Measurements from ENCODE around the gene EDAR. TPM values are rescaled to one million over a fixed set of nuclear protein-coding genes. Genes with fewer than 3 reads are reported as not detected.
A peak's percentile ranks its signal among the peaks of the same experiment; 100 is the strongest.

EDAR gene
- not detected for total RNA-seq
- not detected for polyA plus RNA-seq
- long read RNA-seq, donor 1: 0 reads
- long read RNA-seq, donor 2: 0 reads

GRCh38 chr2:108988796-108989713, at the start of gene EDAR:
Gene EDAR, minus strand, starts transcription at chr2:108989220. Its CDS starts 58,206 bp downstream, at chr2:108931014.
- Histone ChIP-seq H3K27ac (ENCODE audit: low read depth in 1 of 2, low read length in 2 of 2) (no peak within 1 kb of the TSS), H3K27me3 (ENCODE audit: control insufficient read depth in 1 of 2, insufficient read depth in 2 of 2, low read length in 1 of 2) (no peaks in the 10 kb centered on the region), H3K4me1 (ENCODE audit: control insufficient read depth in 1 of 2, insufficient read depth in 2 of 2, low read length in 2 of 2) (no peaks in the 10 kb centered on the region), H3K9me3 (ENCODE audit: control insufficient read depth, low read length) (no peaks in the 10 kb centered on the region), H3K36me3 (ENCODE audit: control insufficient read depth in 1 of 2, insufficient read depth in 2 of 2, low read length in 1 of 2) (no peaks in the 10 kb centered on the region), H3K4me3 (ENCODE audit: low read length in 2 of 2) (no peak within 1 kb of the TSS)
- intact Hi-C loops (cut with DNase I): no loop called here
- WGBS, 2 donors: 17 to 20% methylated on average over 20 of the region's 20 CpGs
- DNase-seq: no peak
- ATAC-seq (ENCODE audit: low FRiP score): peak; percentile 48

- no peak for DNase-seq
- ATAC-seq (ENCODE audit: low FRiP score): no peak
- no peaks in the 10 kb centered on the region for H3K27me3 ChIP-seq (ENCODE audit: control insufficient read depth in 1 of 2, insufficient read depth in 2 of 2, low read length in 1 of 2)
- H3K4me1 ChIP-seq (ENCODE audit: control insufficient read depth in 1 of 2, insufficient read depth in 2 of 2, low read length in 2 of 2): no peaks in the 10 kb centered on the region
- 97 to 99% methylated on average over 6 of the region's 6 CpGs for WGBS, 2 donors
- intact Hi-C loops (cut with DNase I): no loop called here
- H3K36me3 ChIP-seq (ENCODE audit: control insufficient read depth in 1 of 2, insufficient read depth in 2 of 2, low read length in 1 of 2): no peaks in the 10 kb centered on the region
- no peaks in the 10 kb centered on the region for H3K9me3 ChIP-seq (ENCODE audit: control insufficient read depth, low read length)
- H3K27ac ChIP-seq (ENCODE audit: low read depth in 1 of 2, low read length in 2 of 2): no peak overlapping the region
- H3K4me3 ChIP-seq (ENCODE audit: low read length in 2 of 2): no peak overlapping the region
Measured at GRCh38 chr2:109033171-109033570, 44.2 kb upstream of the EDAR start.

- ATAC-seq (ENCODE audit: low FRiP score) (no peak), DNase-seq (no peak)
- no peaks in the 10 kb centered on the region for H3K4me1 ChIP-seq (ENCODE audit: control insufficient read depth in 1 of 2, insufficient read depth in 2 of 2, low read length in 2 of 2)
- WGBS, 2 donors: 85 to 87% methylated on average over 9 of the region's 9 CpGs
- intact Hi-C loops (cut with DNase I): no loop called here
- H3K9me3 ChIP-seq (ENCODE audit: control insufficient read depth, low read length): no peaks in the 10 kb centered on the region
- no peak overlapping the region for H3K27ac ChIP-seq (ENCODE audit: low read depth in 1 of 2, low read length in 2 of 2)
- no peaks in the 10 kb centered on the region for H3K27me3 ChIP-seq (ENCODE audit: control insufficient read depth in 1 of 2, insufficient read depth in 2 of 2, low read length in 1 of 2)
- no peaks in the 10 kb centered on the region for H3K36me3 ChIP-seq (ENCODE audit: control insufficient read depth in 1 of 2, insufficient read depth in 2 of 2, low read length in 1 of 2)
- H3K4me3 ChIP-seq (ENCODE audit: low read length in 2 of 2): no peak overlapping the region
Measured at GRCh38 chr2:109032229-109032820, 43.3 kb upstream of the EDAR start.

- Histone ChIP-seq H3K27ac (ENCODE audit: low read depth in 1 of 2, low read length in 2 of 2) (no peak overlapping the region), H3K4me3 (ENCODE audit: low read length in 2 of 2) (peak overlapping the region; percentile 11 to 17), H3K4me1 (ENCODE audit: control insufficient read depth in 1 of 2, insufficient read depth in 2 of 2, low read length in 2 of 2) (no peaks in the 10 kb centered on the region), H3K36me3 (ENCODE audit: control insufficient read depth in 1 of 2, insufficient read depth in 2 of 2, low read length in 1 of 2) (no peaks in the 10 kb centered on the region), H3K9me3 (ENCODE audit: control insufficient read depth, low read length) (no peaks in the 10 kb centered on the region), H3K27me3 (ENCODE audit: control insufficient read depth in 1 of 2, insufficient read depth in 2 of 2, low read length in 1 of 2) (no peaks in the 10 kb centered on the region)
- DNase-seq (peak; percentile 51 to 83), ATAC-seq (ENCODE audit: low FRiP score) (peak; percentile 73)
- intact Hi-C loops (cut with DNase I): no loop called here
- 4 to 5% methylated on average over 46 to 51 of the region's 51 CpGs for WGBS, 2 donors
Measured at GRCh38 chr2:109031476-109032228, 42.6 kb upstream of the EDAR start.

- ATAC-seq (ENCODE audit: low FRiP score) (no peak), DNase-seq (no peak)
- Histone ChIP-seq H3K36me3 (ENCODE audit: control insufficient read depth in 1 of 2, insufficient read depth in 2 of 2, low read length in 1 of 2) (no peaks in the 10 kb centered on the region), H3K4me3 (ENCODE audit: low read length in 2 of 2) (peak overlapping the region in 1 of 2 donors; percentile 17), H3K27ac (ENCODE audit: low read depth in 1 of 2, low read length in 2 of 2) (no peak overlapping the region), H3K27me3 (ENCODE audit: control insufficient read depth in 1 of 2, insufficient read depth in 2 of 2, low read length in 1 of 2) (no peaks in the 10 kb centered on the region), H3K9me3 (ENCODE audit: control insufficient read depth, low read length) (no peaks in the 10 kb centered on the region), H3K4me1 (ENCODE audit: control insufficient read depth in 1 of 2, insufficient read depth in 2 of 2, low read length in 2 of 2) (no peaks in the 10 kb centered on the region)
- intact Hi-C loops (cut with DNase I): no loop called here
- 54 to 58% methylated on average over 14 of the region's 14 CpGs for WGBS, 2 donors
Measured at GRCh38 chr2:109030870-109031475, 42.0 kb upstream of the EDAR start.

- WGBS, 2 donors: 88 to 91% methylated on average over 6 of the region's 6 CpGs
Measured at GRCh38 chr2:109029490-109030201, 40.6 kb upstream of the EDAR start.

GRCh38 chr2:109028738-109029489, 39.9 kb upstream of the EDAR start:
- Histone ChIP-seq H3K4me3 (ENCODE audit: low read length in 2 of 2) (no peak overlapping the region), H3K27ac (ENCODE audit: low read depth in 1 of 2, low read length in 2 of 2) (no peak overlapping the region), H3K36me3 (ENCODE audit: control insufficient read depth in 1 of 2, insufficient read depth in 2 of 2, low read length in 1 of 2) (no peaks in the 10 kb centered on the region), H3K9me3 (ENCODE audit: control insufficient read depth, low read length) (no peaks in the 10 kb centered on the region), H3K27me3 (ENCODE audit: control insufficient read depth in 1 of 2, insufficient read depth in 2 of 2, low read length in 1 of 2) (no peaks in the 10 kb centered on the region), H3K4me1 (ENCODE audit: control insufficient read depth in 1 of 2, insufficient read depth in 2 of 2, low read length in 2 of 2) (no peaks in the 10 kb centered on the region)
- 89% methylated on average over 5 of the region's 5 CpGs for WGBS, 2 donors
- ATAC-seq (ENCODE audit: low FRiP score) (no peak), DNase-seq (no peak)
- intact Hi-C loops (cut with DNase I): no loop called here

More at GRCh38 chr2:109029490-109030201, 40.6 kb upstream of the EDAR start:
- no peaks in the 10 kb centered on the region for H3K4me1 ChIP-seq (ENCODE audit: control insufficient read depth in 1 of 2, insufficient read depth in 2 of 2, low read length in 2 of 2)
- no peak overlapping the region for H3K4me3 ChIP-seq (ENCODE audit: low read length in 2 of 2)
- no peak overlapping the region for H3K27ac ChIP-seq (ENCODE audit: low read depth in 1 of 2, low read length in 2 of 2)
- H3K27me3 ChIP-seq (ENCODE audit: control insufficient read depth in 1 of 2, insufficient read depth in 2 of 2, low read length in 1 of 2): no peaks in the 10 kb centered on the region
- DNase-seq (no peak), ATAC-seq (ENCODE audit: low FRiP score) (no peak)
- no peaks in the 10 kb centered on the region for H3K36me3 ChIP-seq (ENCODE audit: control insufficient read depth in 1 of 2, insufficient read depth in 2 of 2, low read length in 1 of 2)
- no peaks in the 10 kb centered on the region for H3K9me3 ChIP-seq (ENCODE audit: control insufficient read depth, low read length)
- intact Hi-C loops (cut with DNase I): no loop called here
